ENCODE measurements around the gene ZNF580.

Gene ZNF580

GRCh38 chr19:55675661-55676354, 35.0 kb downstream of the ZNF580 start:
- Histone ChIP-seq H3K9me3 (ENCODE audit: insufficient read depth, low read depth, low read length) (no peaks in the 10 kb centered on the region), H3K27me3 (ENCODE audit: insufficient read depth, low read length) (no peaks in the 10 kb centered on the region), H3K36me3 (ENCODE audit: insufficient read depth, low read length) (peaks cover 40% of the 10 kb centered on the region), H3K4me1 (ENCODE audit: insufficient read depth, low read length) (peaks cover 16% of the 10 kb centered on the region), H3K4me3 (ENCODE audit: low read length) (peak overlapping the region; percentile 98), H3K9ac (ENCODE audit: low read depth, low read length) (peak overlapping the region; percentile 95), H3K27ac (ENCODE audit: low read depth, low read length) (peak overlapping the region; percentile 65; the same call in 1 of the 2 replicates)
- WGBS = 36% methylated on average over 16 of the region's 16 CpGs

- peak overlapping the region; percentile 98 for H3K4me3 ChIP-seq (ENCODE audit: low read length)
- H3K27me3 ChIP-seq (ENCODE audit: insufficient read depth, low read length) = no peaks in the 10 kb centered on the region
- H3K27ac ChIP-seq (ENCODE audit: low read depth, low read length) = no peak overlapping the region
- H3K36me3 ChIP-seq (ENCODE audit: insufficient read depth, low read length) = peaks cover 43% of the 10 kb centered on the region
- no peaks in the 10 kb centered on the region for H3K9me3 ChIP-seq (ENCODE audit: insufficient read depth, low read depth, low read length)
- peak overlapping the region; percentile 11; the same call in 1 of the 2 replicates for H3K9ac ChIP-seq (ENCODE audit: low read depth, low read length)
- peaks cover 14% of the 10 kb centered on the region for H3K4me1 ChIP-seq (ENCODE audit: insufficient read depth, low read length)
- WGBS = 94% methylated on average over 5 of the region's 5 CpGs
These were observed 35.6 kb downstream of the ZNF580 start for GRCh38 chr19:55676383-55676782.

- Histone ChIP-seq H3K27ac (ENCODE audit: low read depth, low read length) (no peak overlapping the region), H3K9me3 (ENCODE audit: insufficient read depth, low read depth, low read length) (no peaks in the 10 kb centered on the region), H3K27me3 (ENCODE audit: insufficient read depth, low read length) (no peaks in the 10 kb centered on the region), H3K4me1 (ENCODE audit: insufficient read depth, low read length) (peaks cover 14% of the 10 kb centered on the region), H3K4me3 (ENCODE audit: low read length) (no peak overlapping the region), H3K36me3 (ENCODE audit: insufficient read depth, low read length) (peaks cover 49% of the 10 kb centered on the region), H3K9ac (ENCODE audit: low read depth, low read length) (peak overlapping the region; percentile 11; the same call in 1 of the 2 replicates)
- WGBS = 92% methylated on average over 7 of the region's 7 CpGs
These were observed 36.2 kb downstream of the ZNF580 start for GRCh38 chr19:55676889-55677505.

- H3K27ac ChIP-seq (ENCODE audit: low read depth, low read length) = no peak overlapping the region
- no peaks in the 10 kb centered on the region for H3K9me3 ChIP-seq (ENCODE audit: insufficient read depth, low read depth, low read length)
- H3K36me3 ChIP-seq (ENCODE audit: insufficient read depth, low read length) = peaks cover 48% of the 10 kb centered on the region
- H3K4me1 ChIP-seq (ENCODE audit: insufficient read depth, low read length) = peaks cover 14% of the 10 kb centered on the region
- no peak overlapping the region for H3K9ac ChIP-seq (ENCODE audit: low read depth, low read length)
- 87% methylated on average over 6 of the region's 6 CpGs for WGBS
- no peaks in the 10 kb centered on the region for H3K27me3 ChIP-seq (ENCODE audit: insufficient read depth, low read length)
- no peak overlapping the region for H3K4me3 ChIP-seq (ENCODE audit: low read length)
These were observed 36.8 kb downstream of the ZNF580 start for GRCh38 chr19:55677572-55678028.

- H3K36me3 ChIP-seq (ENCODE audit: insufficient read depth, low read length) = peaks cover 48% of the 10 kb centered on the region
- H3K4me3 ChIP-seq (ENCODE audit: low read length) = no peak overlapping the region
- no peak overlapping the region for H3K9ac ChIP-seq (ENCODE audit: low read depth, low read length)
- 94% methylated on average over 21 of the region's 21 CpGs for WGBS
- H3K4me1 ChIP-seq (ENCODE audit: insufficient read depth, low read length) = peaks cover 11% of the 10 kb centered on the region
- no peaks in the 10 kb centered on the region for H3K27me3 ChIP-seq (ENCODE audit: insufficient read depth, low read length)
- no peaks in the 10 kb centered on the region for H3K9me3 ChIP-seq (ENCODE audit: insufficient read depth, low read depth, low read length)
- H3K27ac ChIP-seq (ENCODE audit: low read depth, low read length) = no peak overlapping the region
These were observed 37.4 kb downstream of the ZNF580 start for GRCh38 chr19:55678121-55678671.

- H3K27ac ChIP-seq (ENCODE audit: low read depth, low read length) = no peak overlapping the region
- no peak overlapping the region for H3K4me3 ChIP-seq (ENCODE audit: low read length)
- peaks cover 5% of the 10 kb centered on the region for H3K4me1 ChIP-seq (ENCODE audit: insufficient read depth, low read length)
- no peaks in the 10 kb centered on the region for H3K9me3 ChIP-seq (ENCODE audit: insufficient read depth, low read depth, low read length)
- H3K9ac ChIP-seq (ENCODE audit: low read depth, low read length) = no peak overlapping the region
- H3K36me3 ChIP-seq (ENCODE audit: insufficient read depth, low read length) = peaks cover 55% of the 10 kb centered on the region
- H3K27me3 ChIP-seq (ENCODE audit: insufficient read depth, low read length) = no peaks in the 10 kb centered on the region
- 93% methylated on average over 24 of the region's 24 CpGs for WGBS
These were observed 38.8 kb downstream of the ZNF580 start for GRCh38 chr19:55679343-55680257.

- no peak overlapping the region for H3K27ac ChIP-seq (ENCODE audit: low read depth, low read length)
- WGBS = 95% methylated on average over 20 of the region's 20 CpGs
- H3K36me3 ChIP-seq (ENCODE audit: insufficient read depth, low read length) = peaks cover 64% of the 10 kb centered on the region
These were observed 39.7 kb downstream of the ZNF580 start for GRCh38 chr19:55680339-55681130.

GRCh38 chr19:55681131-55682092, 40.6 kb downstream of the ZNF580 start:
- Histone ChIP-seq H3K4me3 (ENCODE audit: low read length) (no peak overlapping the region), H3K9me3 (ENCODE audit: insufficient read depth, low read depth, low read length) (no peaks in the 10 kb centered on the region), H3K27ac (ENCODE audit: low read depth, low read length) (no peak overlapping the region), H3K9ac (ENCODE audit: low read depth, low read length) (no peak overlapping the region), H3K27me3 (ENCODE audit: insufficient read depth, low read length) (no peaks in the 10 kb centered on the region), H3K36me3 (ENCODE audit: insufficient read depth, low read length) (peaks cover 73% of the 10 kb centered on the region), H3K4me1 (ENCODE audit: insufficient read depth, low read length) (no peaks in the 10 kb centered on the region; the same call in 1 of the 2 replicates)
- 93% methylated on average over 9 of the region's 9 CpGs for WGBS

More at GRCh38 chr19:55680339-55681130, 39.7 kb downstream of the ZNF580 start:
- Histone ChIP-seq H3K4me1 (ENCODE audit: insufficient read depth, low read length) (peaks cover 5% of the 10 kb centered on the region), H3K4me3 (ENCODE audit: low read length) (no peak overlapping the region), H3K27me3 (ENCODE audit: insufficient read depth, low read length) (no peaks in the 10 kb centered on the region), H3K9me3 (ENCODE audit: insufficient read depth, low read depth, low read length) (no peaks in the 10 kb centered on the region), H3K9ac (ENCODE audit: low read depth, low read length) (no peak overlapping the region)

GRCh38 chr19:55683449-55684261, 42.9 kb downstream of the ZNF580 start:
- no peak overlapping the region for H3K4me3 ChIP-seq (ENCODE audit: low read length)
- peaks cover 68% of the 10 kb centered on the region for H3K36me3 ChIP-seq (ENCODE audit: insufficient read depth, low read length)
- no peaks in the 10 kb centered on the region for H3K9me3 ChIP-seq (ENCODE audit: insufficient read depth, low read depth, low read length)
- WGBS = 93% methylated on average over 22 of the region's 22 CpGs
- H3K27me3 ChIP-seq (ENCODE audit: insufficient read depth, low read length) = no peaks in the 10 kb centered on the region
- H3K9ac ChIP-seq (ENCODE audit: low read depth, low read length) = no peak overlapping the region
- H3K4me1 ChIP-seq (ENCODE audit: insufficient read depth, low read length) = no peaks in the 10 kb centered on the region
- H3K27ac ChIP-seq (ENCODE audit: low read depth, low read length) = no peak overlapping the region
